Vagina (tissue), 2 donors: ENCODE measurements around the gene ST6GALNAC3.

ENCODE experiments used
- CTCF ChIP-seq, 3 experiments: fragments of 450-650 bp in 2 of 3; fragments of 200-600 bp in 1 of 3; sonication (generic) in 1 of 3; IDR thresholded peaks; one replicate each; pipeline ENCODE4 v1.5.1; 2017 to 2019; ENCODE audit warnings: antibody characterized with exemption in 3 of 3, mild to moderate bottlenecking in 2 of 3, moderate library complexity in 2 of 3
- POLR2A ChIP-seq, 2 donors: fragments of 450-650 bp; IDR thresholded peaks; one replicate each; pipeline ENCODE4 v1.6.1; 2017; ENCODE audit warnings: antibody characterized with exemption in 2 of 2, mild to moderate bottlenecking in 2 of 2, moderate library complexity in 2 of 2
- POLR2AphosphoS5 ChIP-seq, 2 donors: sonication (generic); formaldehyde crosslinking; IDR thresholded peaks; one replicate each; pipeline ENCODE4 v1.9.0; 2017; ENCODE audit warnings: antibody characterized with exemption in 2 of 2, mild to moderate bottlenecking in 2 of 2, low read depth in 1 of 2; ENCODE audit not compliant: insufficient read depth in 1 of 2

GRCh38 chr1:76219366-76219818 lies 144.8 kb downstream of the ST6GALNAC3 start:
- TF ChIP-seq POLR2A (IDR thresholded peaks at IDR 0.05): no peak
- TF ChIP-seq CTCF (IDR thresholded peaks at IDR 0.05): no peak
- no peak for TF ChIP-seq POLR2AphosphoS5 (IDR thresholded peaks at IDR 0.05; ENCODE audit: insufficient read depth in 1 of 2, low read depth in 1 of 2)
